Inflammatory macrophage treated with lipopolysaccharide for 1 hour (primary cell): ENCODE data around the gene NXN.
"Not testable (repeated sequence)": the region's sequence is repeated elsewhere in the genome, so short reads cannot be mapped to it uniquely, and the experiment has no call there.

ENCODE experiments used
- DNase-seq, 2 donors: peaks; one replicate each; pipeline ENCODE4 v3.0.0-alpha.2; 2020 to 2022

NXN gene

GRCh38 chr17:951325-952132, 28.0 kb downstream of the NXN start:
- no peak for DNase-seq

- no peak for DNase-seq
Measured at GRCh38 chr17:949623-950303, 29.8 kb downstream of the NXN start.

DNA sequence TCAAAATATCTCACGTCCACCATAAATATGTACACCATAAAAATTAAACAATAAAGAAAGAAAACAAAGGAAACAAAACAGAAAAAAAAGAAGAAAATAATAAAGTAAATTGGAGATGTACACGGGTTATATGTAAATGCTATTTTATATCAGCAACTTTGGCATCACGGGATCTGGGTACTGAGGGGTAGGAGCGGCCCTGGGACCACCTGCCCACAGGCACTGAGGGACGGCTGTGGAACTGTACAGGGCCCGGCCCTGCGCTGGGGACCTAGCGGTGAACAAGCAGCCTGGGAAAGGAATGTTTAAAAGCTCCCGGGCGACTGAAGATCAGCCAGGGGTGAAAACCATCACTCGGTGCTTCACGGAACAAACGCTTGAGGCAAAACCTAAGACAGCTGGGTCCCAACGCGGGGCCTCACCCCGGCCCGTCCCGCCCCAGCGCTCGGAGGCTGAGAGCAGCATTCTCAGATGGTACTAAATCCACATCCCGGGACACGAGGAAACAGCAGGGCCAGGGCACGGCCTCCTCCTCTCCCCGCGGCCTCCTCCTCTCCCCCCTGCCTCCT, 31.2 kb downstream of the NXN start:
- DNase-seq = no peak

- no peak for DNase-seq
Measured at GRCh38 chr17:946510-947236, 32.9 kb downstream of the NXN start.

GRCh38 chr17:945672-946071, 33.9 kb downstream of the NXN start:
- DNase-seq = no peak

DNA sequence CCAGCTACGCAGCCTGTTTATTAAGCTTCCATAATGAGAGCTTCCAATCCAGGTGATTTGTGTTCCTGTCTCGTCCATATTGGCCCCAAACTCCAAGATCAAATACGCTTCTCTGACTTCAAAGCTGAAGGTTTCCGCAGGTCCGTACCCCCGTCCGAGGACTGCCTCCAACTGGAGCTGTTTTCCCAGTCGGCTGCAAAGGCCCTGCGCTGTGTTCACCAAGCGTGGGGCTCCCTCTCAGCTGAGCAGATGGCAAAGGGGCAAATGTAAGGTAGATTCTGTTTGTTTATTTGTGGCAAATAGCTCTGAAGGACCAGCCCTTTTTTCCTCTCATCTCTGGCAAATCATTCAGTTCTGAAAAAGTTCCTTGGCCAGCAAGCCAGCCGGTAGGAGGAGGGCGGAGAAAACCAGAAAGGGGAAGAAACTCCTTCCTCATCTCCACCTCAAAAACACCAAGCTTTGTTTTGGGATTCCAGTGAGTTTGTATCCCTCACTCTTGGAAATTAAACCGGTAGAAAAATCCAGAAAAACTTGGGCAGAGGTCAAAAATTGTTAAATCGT, 35.2 kb downstream of the NXN start:
- peak; percentile 3 to 27 for DNase-seq

DNA sequence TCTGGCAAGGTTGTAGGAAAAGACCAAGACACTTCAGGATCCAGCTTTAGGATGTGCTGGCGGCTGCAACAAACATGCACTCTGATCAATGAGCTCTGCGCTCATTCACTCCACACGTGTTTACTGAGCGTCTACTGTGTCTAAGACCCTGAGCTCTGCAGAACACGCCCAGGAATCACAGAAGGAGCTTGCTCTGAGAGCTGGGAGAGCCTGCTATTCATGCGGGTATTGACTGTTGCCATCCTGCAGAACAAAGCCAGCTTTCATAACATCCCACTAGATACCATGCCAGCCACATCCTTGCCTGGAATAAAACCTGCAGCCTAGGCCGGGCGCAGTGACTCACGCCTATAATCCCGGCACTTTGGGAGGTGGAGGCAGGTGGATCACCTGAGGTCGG, 44.1 kb downstream of the NXN start:
- DNase-seq = no peak

- DNase-seq = no peak
Measured at GRCh38 chr17:933312-934073, 46.1 kb downstream of the NXN start.

GRCh38 chr17:930258-930657, 49.3 kb downstream of the NXN start:
- no peak for DNase-seq

- no peak for DNase-seq
Measured at GRCh38 chr17:929586-929985, 50.0 kb downstream of the NXN start.

DNA sequence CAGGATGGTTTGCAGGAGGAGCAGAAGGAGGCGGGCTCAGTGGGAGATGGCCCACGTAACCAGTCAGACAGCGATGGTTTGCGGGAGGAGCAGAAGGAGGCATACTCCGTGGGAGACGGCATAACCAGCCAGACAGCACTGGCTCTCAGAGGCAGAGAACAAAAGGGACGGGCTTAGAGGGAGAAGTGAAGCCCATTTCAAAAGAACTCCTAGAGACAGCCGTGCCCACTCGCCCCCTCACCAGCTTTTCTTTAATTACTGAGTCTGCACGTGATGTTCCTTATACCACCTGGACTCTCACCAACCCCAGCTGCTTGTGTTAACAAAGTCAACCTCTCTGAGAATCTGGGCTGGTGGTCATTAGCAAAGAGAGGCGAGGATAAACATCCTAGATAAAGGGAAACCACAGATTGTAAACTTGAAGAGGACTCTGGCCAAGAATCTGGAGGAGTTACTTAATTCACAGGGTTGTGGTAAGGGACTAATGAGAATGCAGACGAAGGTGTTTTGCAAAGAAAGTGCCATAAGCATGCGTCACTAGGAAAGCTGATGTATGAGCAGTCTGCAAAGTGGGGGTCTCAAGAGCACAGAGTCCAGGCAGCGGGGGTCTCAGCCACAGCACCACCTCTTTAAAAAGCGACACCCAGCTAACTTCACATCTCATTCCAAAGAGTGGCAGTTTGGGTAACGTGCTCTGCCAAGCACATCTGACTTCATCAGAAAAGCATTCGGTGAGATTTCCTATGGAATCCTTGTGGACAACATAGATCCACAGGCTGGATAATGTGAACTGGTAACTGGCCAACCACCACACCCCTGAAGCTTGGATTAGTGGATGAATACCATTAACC, 51.7 kb downstream of the NXN start:
- DNase-seq = no peak

GRCh38 chr17:925817-926216, 53.8 kb downstream of the NXN start:
- DNase-seq = no peak

DNA sequence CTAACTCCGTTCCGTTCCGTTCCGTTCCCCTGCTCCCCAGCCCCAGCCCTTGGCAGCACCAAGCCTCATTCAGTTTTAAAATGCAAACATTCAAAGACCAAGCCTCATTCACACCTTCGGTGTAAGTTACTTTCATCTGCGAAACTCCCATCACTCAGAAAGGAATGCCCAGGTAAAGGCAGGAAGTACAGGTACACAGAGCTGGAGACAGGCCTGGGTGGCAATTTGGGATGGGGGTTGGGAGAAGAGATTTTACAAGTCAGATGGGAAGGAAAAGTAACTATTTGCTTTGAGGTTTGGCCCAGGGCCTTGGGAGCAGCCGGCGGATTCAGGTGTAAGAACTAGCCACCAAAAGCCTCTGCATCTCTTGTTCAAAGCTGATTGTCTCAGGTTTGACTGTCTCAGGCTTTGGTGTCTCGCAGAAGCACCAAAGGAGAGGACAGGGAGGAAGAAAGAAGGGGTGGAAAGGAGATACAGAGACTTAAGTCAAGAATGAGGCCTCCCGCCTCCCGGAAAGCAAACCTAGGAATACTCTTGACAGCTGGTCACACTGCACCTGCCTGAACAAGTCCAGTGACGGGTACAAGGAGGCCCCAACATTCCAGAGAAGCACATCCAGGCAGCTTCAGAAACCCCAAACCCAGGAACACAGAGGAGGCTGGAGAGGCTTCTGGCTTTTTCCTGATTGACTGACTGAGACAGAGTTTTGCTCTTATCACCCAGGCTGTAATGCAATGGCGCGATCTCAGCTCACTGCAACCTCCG, 54.7 kb downstream of the NXN start:
- DNase-seq = no peak

GRCh38 chr17:924306-924705, 55.3 kb downstream of the NXN start:
- DNase-seq = not testable (repeated sequence)

DNA sequence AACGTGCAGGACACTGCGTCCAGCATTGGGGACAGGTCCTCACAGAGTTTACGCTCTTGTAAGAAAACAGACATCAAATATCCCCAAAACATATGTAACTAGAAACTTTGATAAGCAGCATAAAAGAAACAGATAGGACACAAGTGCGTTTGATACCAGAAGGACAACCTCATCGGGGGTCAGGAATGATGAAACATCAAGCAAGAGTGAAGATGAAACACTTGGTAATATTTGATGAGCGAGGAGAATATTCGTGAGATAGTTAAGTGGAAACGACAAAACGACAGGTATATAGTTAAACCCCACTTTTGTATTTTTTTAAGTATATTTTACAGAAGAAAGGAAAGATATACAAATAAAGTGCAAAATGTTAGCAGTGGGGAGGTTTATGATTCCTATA, 55.9 kb downstream of the NXN start:
- no peak for DNase-seq

- DNase-seq = no peak
Measured at GRCh38 chr17:921161-921560, 58.4 kb downstream of the NXN start.

GRCh38 chr17:920190-920589, 59.4 kb downstream of the NXN start:
- DNase-seq = no peak

- DNase-seq = no peak
Measured at GRCh38 chr17:917941-918740, 61.4 kb downstream of the NXN start.

GRCh38 chr17:917391-917811, 62.2 kb downstream of the NXN start:
- DNase-seq = no peak

- DNase-seq = no peak
Measured at GRCh38 chr17:916315-916714, 63.3 kb downstream of the NXN start.
